Activated T-cell treated with anti-CD3 and anti-CD28 coated beads, Interleukin-2, amount 50 U/mL, for 72 hours (primary cell): ENCODE results near the gene F7. TPM values are rescaled to one million over a fixed set of nuclear protein-coding genes. Genes with fewer than 3 reads are reported as not detected.

ENCODE experiments used
- ATAC-seq, 2 donors: fragments of 150-1000 bp; cut with Tn5 transposase; replicated peaks in 1 of 2; 2 replicates each; pipeline ENCODE4 v1.10.0; 2021; ENCODE audit warnings: moderate library complexity in 2 of 2, mild to moderate bottlenecking in 1 of 2
- DNase-seq, 2 donors: peaks; one replicate each; pipeline ENCODE4 v3.0.0; 2021 to 2022; ENCODE audit warnings: mixed read lengths in 1 of 2
- H3K27ac Mint-ChIP-seq: one replicate; pipeline ENCODE4 v1.8.0; 2022; ENCODE audit warnings: mild to moderate bottlenecking, moderate library complexity, mixed read lengths
- H3K27me3 Mint-ChIP-seq: one replicate; pipeline ENCODE4 v1.8.0; 2022; ENCODE audit warnings: low read depth, mixed read lengths
- H3K36me3 Mint-ChIP-seq, 2 donors: one replicate each; pipeline ENCODE4 v1.8.0; 2022; ENCODE audit warnings: mixed read lengths in 2 of 2, mild to moderate bottlenecking in 1 of 2; ENCODE audit not compliant: insufficient read depth in 2 of 2
- H3K4me1 Mint-ChIP-seq: one replicate; pipeline ENCODE4 v1.8.0; 2022; ENCODE audit warnings: low read depth, mixed read lengths
- H3K4me3 Mint-ChIP-seq, 2 donors: one replicate each; pipeline ENCODE4 v1.8.0; 2022; ENCODE audit warnings: mild to moderate bottlenecking in 2 of 2, mixed read lengths in 2 of 2, moderate library complexity in 2 of 2
- H3K9me3 Mint-ChIP-seq, 2 donors: one replicate each; pipeline ENCODE4 v1.8.0; 2022; ENCODE audit warnings: mixed read lengths in 2 of 2
- total RNA-seq, 2 donors: library from RNA; stranded (reverse); gene quantifications; one replicate each; pipeline ENCODE4 v1.2.3, GENCODE V29; 2022

The F7 gene
- total RNA-seq, 2 donors from 2014 or later, result not detected

DNA sequence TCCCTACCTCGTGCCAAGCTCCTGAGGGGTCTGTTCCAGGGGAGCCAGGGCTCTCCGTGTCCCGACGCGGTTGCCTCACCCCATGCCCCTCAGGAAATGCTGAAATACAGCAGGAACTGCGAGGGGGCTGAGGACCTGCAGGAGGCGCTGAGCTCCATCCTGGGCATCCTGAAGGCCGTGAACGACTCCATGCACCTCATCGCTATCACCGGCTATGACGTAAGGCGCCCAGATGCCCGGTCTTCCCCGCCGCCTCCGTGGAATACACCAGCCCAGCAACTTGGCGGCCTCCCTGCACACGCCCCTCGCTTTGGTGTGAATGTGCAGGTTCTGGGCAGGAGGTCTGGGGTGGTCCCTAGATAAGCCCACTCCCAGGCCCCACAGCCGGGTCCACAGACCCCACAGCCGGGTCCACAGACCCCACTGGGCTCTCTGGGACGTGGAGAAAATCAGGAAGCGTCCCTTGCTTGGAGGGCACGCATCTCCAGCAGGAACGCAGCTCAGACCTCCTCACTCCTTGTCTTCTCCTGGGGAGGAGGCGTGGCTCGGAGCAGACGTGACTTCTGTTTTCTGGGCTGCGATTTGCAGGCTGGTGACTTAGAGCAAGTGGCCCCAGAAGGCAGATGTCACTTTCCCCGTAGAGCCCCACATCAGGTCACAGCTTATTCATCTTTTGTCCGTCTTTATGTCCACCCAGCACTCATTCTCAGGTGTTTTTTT is 19.4 kb upstream of the F7 start:
- ATAC-seq, result no peak
- Mint-ChIP-seq H3K9me3 (no peaks in the 10 kb centered on the region), H3K4me3 (no peak overlapping the region), H3K36me3 (no peaks in the 10 kb centered on the region), H3K27ac (no peak overlapping the region), H3K4me1 (no peaks in the 10 kb centered on the region), H3K27me3 (no peaks in the 10 kb centered on the region)
- no peak for DNase-seq

DNA sequence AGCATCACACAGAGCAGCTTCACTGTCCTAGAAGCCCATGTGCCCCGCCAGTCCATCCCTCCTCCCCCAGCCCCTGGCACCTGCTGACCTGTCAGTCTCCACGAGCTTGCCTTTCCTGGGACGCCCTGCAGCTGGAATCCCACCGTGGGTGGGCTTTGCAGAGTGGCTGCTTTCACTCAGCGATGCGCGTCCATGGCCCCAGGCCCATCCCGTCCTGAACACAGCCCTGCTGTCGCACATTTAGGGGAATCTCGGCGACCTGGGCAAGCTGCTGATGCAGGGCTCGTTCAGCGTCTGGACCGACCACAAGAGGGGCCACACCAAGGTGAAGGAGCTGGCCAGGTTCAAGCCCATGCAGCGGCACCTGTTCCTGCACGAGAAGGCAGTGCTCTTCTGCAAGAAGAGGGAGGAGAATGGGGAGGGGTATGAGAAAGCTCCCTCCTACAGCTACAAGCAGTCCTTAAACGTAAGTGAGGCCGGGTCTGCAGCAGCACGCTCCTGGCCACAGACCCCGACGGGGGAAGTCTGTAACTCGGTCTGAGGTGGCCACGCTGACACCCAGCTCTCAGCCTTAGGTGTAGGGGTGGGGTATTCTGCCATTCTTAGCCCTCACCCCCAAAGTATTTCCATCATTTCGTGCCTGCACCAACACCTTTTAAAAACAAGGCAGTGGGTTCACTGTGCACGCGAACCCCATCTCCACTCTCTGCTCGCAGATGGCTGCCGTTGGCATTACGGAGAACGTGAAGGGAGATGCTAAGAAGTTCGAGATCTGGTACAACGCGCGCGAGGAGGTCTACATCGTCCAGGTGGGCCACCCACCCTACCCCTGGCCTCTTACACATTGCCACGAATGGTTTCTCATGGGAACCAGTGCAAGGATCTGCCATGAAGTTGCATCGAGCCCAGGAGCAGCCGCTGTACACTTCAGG is 18.3 kb upstream of the F7 start:
- no peak overlapping the region for H3K4me3 Mint-ChIP-seq
- no peaks in the 10 kb centered on the region for H3K9me3 Mint-ChIP-seq
- H3K4me1 Mint-ChIP-seq, result no peaks in the 10 kb centered on the region
- H3K27me3 Mint-ChIP-seq, result no peaks in the 10 kb centered on the region
- H3K36me3 Mint-ChIP-seq, result no peaks in the 10 kb centered on the region
- DNase-seq (no peak), ATAC-seq (no peak)
- H3K27ac Mint-ChIP-seq, result no peak overlapping the region

DNA sequence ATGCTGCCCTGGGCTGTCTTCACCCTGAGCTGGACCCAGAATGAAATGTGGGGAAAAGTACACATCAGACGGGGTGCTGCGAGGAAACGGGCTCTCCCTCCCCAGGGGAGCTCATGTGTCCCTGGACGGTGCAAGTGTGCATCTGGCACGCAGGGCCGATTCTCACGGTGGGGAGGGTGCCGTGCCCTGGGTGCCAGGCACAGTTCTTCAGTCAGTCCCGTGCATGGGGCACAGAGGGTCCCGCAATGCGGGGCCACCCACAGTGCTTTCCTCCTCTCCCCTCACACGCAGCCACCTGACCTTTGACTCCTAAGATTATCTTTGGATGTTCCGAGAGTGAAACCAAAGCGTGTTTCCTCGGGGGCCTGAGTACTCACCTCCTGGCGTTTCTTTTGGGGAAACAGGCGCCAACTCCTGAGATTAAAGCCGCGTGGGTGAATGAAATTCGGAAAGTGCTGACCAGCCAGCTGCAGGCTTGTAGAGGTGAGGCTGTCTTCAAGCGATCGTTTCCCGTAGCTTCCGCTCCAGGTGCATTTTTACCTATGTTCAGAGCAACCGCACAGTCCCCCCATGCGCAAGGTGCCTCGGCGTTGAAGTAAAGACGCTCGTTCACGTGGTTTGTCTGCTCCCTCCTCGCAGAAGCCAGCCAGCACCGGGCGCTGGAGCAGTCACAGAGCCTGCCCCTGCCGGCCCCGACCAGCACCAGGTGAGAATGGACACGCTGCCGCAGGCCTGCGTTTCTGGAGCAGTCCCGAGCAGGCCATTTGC is 17.5 kb upstream of the F7 start:
- no peaks in the 10 kb centered on the region for H3K9me3 Mint-ChIP-seq
- no peak overlapping the region for H3K27ac Mint-ChIP-seq
- no peaks in the 10 kb centered on the region for H3K36me3 Mint-ChIP-seq
- no peak overlapping the region for H3K4me3 Mint-ChIP-seq
- H3K4me1 Mint-ChIP-seq, result no peaks in the 10 kb centered on the region
- DNase-seq, result no peak
- H3K27me3 Mint-ChIP-seq, result no peaks in the 10 kb centered on the region
- no peak for ATAC-seq

DNA sequence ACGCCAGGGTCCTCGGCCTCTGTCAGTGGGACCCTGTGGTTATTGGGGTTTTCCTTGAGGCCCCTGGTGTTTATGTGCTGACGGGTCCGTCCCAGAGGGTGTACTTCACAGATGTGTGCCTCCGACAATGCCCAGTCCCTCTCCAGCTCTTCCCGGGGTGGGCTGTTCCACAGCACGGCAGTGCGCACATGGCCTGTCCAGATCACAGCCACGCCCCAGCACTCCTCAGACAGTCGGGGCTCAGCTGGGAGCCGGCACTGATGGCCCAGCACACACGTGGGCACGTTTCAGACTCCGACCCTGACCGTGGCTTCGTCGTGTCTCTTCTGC is 16.9 kb upstream of the F7 start:
- DNase-seq (no peak), ATAC-seq (no peak)
- Mint-ChIP-seq H3K36me3 (no peaks in the 10 kb centered on the region), H3K4me3 (no peak overlapping the region), H3K9me3 (no peaks in the 10 kb centered on the region), H3K4me1 (no peaks in the 10 kb centered on the region), H3K27me3 (no peaks in the 10 kb centered on the region), H3K27ac (no peak overlapping the region)

DNA sequence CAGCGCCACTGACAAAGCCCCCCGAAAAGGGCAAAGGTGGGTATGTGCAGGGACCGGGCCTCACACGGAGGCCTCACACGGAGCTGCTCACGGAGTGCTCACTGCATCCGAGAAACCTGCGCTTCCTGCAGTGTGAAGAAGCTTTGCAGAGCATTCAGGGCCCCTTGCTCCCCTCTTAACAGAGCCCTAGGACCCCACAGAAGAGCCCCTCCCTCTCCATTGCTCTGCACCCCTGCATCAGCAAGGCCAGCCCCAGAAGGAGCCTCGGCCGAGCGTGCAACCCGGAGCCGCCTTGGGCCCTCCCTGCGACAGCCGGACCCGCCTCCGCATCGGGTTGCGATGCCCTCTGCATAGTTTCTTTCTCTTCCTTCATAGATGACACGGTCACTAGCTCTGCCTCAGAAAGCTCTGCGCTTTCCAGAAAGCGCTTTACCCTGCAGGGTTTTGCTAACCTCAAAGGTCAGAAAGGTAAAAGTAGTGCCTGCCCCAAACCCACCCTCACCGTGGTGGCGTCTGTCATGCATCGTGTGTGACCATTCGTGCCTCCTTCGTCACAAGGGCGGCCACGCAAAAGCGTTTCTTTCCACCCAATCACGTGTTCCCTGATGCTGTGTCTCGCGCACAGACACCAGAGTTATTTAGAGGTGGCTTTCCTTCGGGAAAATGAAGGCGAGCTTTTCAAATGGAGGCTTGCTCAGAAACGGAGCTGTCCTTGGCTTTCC is 15.7 kb upstream of the F7 start:
- Mint-ChIP-seq H3K36me3 (no peaks in the 10 kb centered on the region), H3K27me3 (no peaks in the 10 kb centered on the region), H3K4me3 (no peak overlapping the region), H3K9me3 (no peaks in the 10 kb centered on the region), H3K4me1 (no peaks in the 10 kb centered on the region), H3K27ac (no peak overlapping the region)
- ATAC-seq (no peak), DNase-seq (no peak)

DNA sequence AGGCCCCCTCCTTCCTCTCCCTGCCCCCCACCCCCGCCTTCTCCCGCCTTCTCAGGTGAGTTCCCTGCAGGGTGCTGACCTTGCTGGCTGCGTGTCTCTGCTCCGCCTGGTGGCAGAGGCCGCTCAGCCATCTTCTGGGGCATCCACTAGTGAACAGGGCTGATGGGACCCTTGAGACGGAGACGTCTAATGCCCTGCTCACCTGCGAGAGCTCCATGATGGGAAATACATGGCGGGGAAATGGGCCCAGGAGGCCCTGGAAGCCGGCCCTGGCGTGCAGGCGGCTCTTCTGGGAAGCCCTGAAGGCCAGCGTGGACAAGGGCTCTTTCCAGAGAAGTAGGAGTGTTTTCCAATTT is 15.2 kb upstream of the F7 start:
- Mint-ChIP-seq H3K4me1 (no peaks in the 10 kb centered on the region), H3K9me3 (no peaks in the 10 kb centered on the region), H3K27ac (no peak overlapping the region), H3K4me3 (no peak overlapping the region), H3K36me3 (no peaks in the 10 kb centered on the region), H3K27me3 (no peaks in the 10 kb centered on the region)
- ATAC-seq (no peak), DNase-seq (no peak)

DNA sequence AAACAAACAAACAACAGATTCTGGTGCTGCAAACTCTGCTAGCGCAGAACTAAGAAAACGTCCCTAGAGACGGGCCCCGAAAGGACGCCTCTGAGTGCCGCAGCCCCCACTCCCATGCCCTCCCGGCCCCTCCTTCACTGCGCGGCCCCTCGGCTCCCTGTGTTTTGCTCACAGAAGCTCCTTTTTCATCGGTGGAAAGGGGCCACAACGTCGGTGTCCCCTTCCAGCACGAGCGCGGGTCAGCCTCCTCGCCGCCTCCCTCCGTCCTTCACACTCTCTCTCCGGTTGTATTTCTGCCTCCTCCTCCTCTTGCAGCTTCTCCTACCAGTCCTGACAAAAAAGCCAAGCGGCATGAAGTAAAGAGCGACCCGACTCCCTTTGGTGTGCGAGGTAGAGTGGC is 14.8 kb upstream of the F7 start:
- Mint-ChIP-seq H3K9me3 (no peaks in the 10 kb centered on the region), H3K4me3 (no peak overlapping the region), H3K36me3 (no peaks in the 10 kb centered on the region), H3K27me3 (no peaks in the 10 kb centered on the region), H3K27ac (no peak overlapping the region), H3K4me1 (no peaks in the 10 kb centered on the region)
- DNase-seq, result no peak
- no peak for ATAC-seq

DNA sequence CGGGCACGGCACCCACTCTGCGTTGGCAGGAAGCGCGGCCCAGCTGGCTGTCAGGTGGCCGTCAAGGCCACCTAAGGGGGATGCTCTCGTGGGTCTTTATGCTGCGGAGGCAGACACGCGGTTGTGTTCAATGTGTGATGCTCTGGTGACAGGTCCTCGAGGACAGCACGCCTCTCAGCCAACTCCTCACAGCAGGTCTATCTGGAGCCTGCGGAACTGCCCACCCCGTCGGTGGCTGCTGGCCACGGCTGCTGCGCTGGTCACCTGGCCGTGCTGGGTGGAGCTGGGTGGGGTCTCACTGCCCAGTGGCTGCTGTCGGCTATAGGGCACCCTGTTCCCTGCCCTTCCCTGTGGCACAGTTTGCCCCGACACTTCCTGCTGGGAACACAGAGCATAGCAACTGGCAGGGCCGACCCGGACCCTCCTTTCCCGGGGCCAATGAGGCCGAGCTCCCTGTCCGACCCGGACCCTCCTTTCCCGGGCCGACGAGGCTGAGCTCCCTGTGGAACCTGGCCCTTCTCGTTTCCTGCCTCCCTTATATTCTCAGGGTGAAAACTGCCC is 14.3 kb upstream of the F7 start:
- H3K27me3 Mint-ChIP-seq, result no peaks in the 10 kb centered on the region
- H3K36me3 Mint-ChIP-seq, result no peaks in the 10 kb centered on the region
- H3K4me1 Mint-ChIP-seq, result no peaks in the 10 kb centered on the region
- DNase-seq, result no peak
- H3K27ac Mint-ChIP-seq, result no peak overlapping the region
- no peaks in the 10 kb centered on the region for H3K9me3 Mint-ChIP-seq
- no peak for ATAC-seq
- no peak overlapping the region for H3K4me3 Mint-ChIP-seq

DNA sequence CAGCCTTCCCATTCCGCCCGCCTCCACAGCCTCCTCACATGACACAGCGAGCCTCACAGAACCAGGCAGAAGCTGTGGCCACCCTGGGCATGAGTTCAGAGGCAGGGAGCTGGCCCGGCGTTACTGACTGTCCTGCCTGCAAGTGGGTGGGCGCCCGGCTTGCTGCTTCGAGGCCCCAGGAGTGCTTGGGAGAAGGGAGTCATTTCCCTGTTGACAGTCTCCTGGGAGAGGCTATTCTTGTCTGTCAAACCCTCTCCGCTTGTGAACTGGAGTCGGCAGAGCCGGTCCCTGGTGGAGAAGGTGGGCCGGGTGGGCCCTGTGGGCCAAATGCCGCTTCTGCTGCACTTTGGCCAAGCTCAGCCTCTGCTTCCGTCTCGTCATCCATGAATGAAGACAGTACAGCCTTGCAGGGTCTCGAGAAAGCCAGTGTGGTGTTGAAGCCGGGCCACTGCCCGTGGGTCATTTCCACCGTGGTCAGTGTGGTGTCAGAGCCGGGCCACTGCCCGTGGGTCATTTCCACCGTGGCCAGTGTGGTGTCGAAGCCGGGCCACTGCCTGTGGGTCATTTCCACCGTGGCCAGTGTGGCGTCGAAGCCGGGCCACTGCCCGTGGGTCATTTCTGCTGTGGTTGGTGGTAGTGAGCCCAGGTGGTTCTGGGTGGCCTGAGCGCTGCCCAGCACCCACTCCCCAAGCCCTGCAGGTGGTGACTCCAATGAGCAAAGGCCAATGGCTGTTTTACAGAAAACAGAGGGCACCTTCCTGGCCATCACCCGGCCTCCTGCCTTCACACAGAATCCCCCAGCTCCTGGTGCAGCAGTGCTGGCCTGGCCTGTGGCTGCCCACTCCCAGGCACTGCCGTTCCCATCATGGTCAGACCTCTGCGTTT is 13.5 kb upstream of the F7 start:
- H3K4me1 Mint-ChIP-seq, result no peaks in the 10 kb centered on the region
- no peak for ATAC-seq
- H3K27ac Mint-ChIP-seq, result no peak overlapping the region
- H3K27me3 Mint-ChIP-seq, result no peaks in the 10 kb centered on the region
- H3K9me3 Mint-ChIP-seq, result no peaks in the 10 kb centered on the region
- H3K36me3 Mint-ChIP-seq, result no peaks in the 10 kb centered on the region
- H3K4me3 Mint-ChIP-seq, result no peak overlapping the region
- DNase-seq, result no peak

DNA sequence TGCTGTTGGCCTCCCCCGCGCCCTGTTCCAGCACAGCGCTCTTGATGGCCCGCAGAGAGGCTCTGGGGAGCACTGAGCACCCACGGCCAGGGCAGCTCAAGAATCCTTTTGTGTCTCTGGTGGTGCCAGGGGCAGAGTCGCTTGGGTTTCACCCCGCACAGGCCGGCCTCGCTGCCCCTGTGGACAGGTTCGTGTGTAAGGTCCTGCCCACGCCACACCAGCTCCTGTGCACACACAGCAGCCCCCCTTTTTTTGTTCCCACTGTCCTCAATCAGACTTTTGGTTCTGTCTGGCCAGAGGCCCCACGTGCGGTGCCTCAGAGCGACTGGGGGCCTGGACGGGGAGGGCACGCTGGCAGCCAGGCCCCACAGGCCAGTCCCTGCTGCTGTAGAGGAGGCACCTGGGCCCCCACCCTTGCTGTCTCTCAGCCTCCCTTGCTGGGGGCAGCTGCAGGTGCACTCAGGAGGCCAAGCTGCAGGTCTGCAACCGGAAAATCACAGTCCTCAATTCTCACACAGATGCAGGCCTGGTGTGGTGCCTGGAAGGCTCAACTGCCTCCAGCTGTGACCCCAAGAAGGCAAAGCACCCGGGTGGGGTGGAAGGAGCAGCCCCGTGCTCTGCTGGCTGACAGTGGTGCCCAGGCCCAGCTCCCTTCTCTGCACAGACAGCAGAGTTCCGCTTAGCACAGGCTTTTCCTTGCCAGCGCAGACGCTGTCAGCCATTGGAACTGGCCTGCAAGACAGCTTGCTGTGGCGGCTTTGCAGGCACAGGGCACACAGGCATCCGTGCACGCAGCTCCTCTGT is 12.6 kb upstream of the F7 start:
- H3K4me3 Mint-ChIP-seq, result no peak overlapping the region
- ATAC-seq, result no peak
- no peaks in the 10 kb centered on the region for H3K27me3 Mint-ChIP-seq
- DNase-seq, result no peak
- H3K36me3 Mint-ChIP-seq, result no peaks in the 10 kb centered on the region
- no peaks in the 10 kb centered on the region for H3K9me3 Mint-ChIP-seq
- no peaks in the 10 kb centered on the region for H3K4me1 Mint-ChIP-seq
- no peak overlapping the region for H3K27ac Mint-ChIP-seq

DNA sequence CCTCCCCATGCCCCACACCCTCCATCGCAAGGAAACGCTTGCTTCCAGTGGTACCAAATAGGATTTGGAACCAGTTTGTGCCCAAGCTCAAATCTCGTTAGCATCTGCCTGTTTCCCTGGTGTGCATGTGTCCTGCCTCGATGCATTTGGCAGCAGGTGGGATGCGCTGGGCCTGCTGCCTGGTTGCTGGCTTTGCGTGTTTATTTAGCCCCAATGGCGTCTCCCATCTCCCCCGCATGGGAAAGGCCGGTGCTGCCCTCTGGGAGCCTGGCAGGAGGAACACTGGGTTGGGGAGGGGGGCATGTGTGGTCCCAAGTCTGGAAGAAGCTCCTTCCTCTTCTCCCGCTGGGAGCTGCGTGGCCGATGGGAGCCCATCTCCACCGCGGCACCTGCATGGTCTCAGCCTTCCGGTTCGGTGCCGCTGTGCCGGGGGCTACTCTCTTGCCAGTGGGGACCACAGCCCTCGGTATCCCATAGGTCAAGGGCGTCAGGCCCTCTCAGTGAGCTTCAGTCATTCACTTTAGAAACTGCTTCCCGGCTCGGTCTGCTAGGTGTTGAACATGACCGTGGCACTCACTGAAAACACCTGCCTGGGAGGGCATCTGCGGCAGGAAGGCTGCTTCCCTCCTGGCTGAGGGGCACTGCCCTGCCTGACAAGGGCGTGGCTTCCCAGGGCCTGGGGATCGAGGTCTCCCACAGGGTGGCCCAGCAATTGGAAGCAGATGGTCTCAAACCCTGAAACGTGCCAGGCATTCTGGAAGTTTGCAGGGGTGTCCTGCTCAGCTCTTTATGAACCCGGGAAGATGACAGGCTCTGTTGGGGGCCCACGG is 11.8 kb upstream of the F7 start:
- Mint-ChIP-seq H3K36me3 (no peaks in the 10 kb centered on the region), H3K27me3 (no peaks in the 10 kb centered on the region), H3K27ac (no peak overlapping the region), H3K9me3 (no peaks in the 10 kb centered on the region), H3K4me3 (no peak overlapping the region), H3K4me1 (no peaks in the 10 kb centered on the region)
- no peak for ATAC-seq
- DNase-seq, result no peak
